ENCODE measurements around the gene HEATR5B. TPM values are rescaled to one million over a fixed set of nuclear protein-coding genes. Genes with fewer than 3 reads are reported as not detected.

HEATR5B gene
- total and polyA plus RNA-seq, 9 of the 15 experiments (the other 6 are each of a cell fraction or from before 2014, with no cell fraction given): 4.2 to 21.7 (median 12.2) TPM

DNA sequence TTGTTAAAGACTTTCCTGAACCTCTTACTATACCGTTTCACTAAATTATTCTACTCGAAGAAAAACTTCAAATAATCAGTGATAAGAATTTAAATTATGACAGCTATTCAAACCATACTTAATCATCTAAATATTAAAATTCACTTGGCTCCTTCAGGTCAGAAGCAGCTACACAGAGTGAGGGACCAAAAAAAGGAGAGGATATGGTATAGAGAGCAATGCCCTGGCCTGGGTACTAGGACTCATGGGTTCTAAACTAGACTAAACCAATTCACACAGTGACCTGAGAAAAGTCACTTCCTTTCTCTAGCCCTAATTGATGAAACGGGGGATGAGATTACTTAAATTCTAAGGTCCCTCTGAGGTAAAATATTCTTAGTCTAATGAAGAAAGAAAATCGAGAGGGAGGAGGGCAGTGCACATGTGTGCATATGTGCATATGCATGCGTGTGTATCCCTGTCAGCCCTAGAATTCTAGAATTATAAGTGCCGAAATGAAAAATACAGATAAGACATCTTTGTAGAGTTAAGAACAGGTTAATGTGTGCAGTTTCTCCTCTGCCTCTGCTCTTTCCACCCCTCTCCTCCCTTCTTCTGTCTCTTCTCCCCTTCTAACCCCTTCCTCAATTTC lies 129.1 kb downstream of the HEATR5B start:
- H3K79me2 ChIP-seq (ENCODE audit: control insufficient read depth, insufficient read depth, low read length): peaks cover 66% of the 10 kb centered on the region
- H3K9ac ChIP-seq (ENCODE audit: insufficient read depth in 1 of 2, low read depth in 2 of 2, low read length in 2 of 2): no peak overlapping the region
- H3K4me2 ChIP-seq (ENCODE audit: insufficient read depth, low read length): no peak overlapping the region
- H4K20me1 ChIP-seq (replicated peaks; ENCODE audit: control insufficient read depth, insufficient read depth, low read length): no peaks in the 10 kb centered on the region
- no peak overlapping the region for H3K27ac ChIP-seq (ENCODE audit: extremely low read depth, low read depth, low read length)
- POLR2A ChIA-PET: interaction anchor here (0.7 to 1.5 kb wide), 3 partner anchors 13 to 365 kb away, joined by 3 to 5 read pairs (median 3); no protein-coding TSS in a partner anchor
- intact Hi-C loops (cut with micrococcal nuclease) (no loop called here), in situ Hi-C loops (cut with MboI) (no loop called here)
- TF ChIP-seq KLF10 (CRISPR knock-in tag; IDR thresholded peaks at IDR 0.05) (no peak), CCNT2 (IDR thresholded peaks at IDR 0.05; ENCODE audit: borderline replicate concordance, extremely low read depth, insufficient read length, low read depth, low read length) (no peak), SMAD2 (IDR thresholded peaks at IDR 0.05; ENCODE audit: low read depth, low read length) (no peak), DPF2 (IDR thresholded peaks at IDR 0.05) (no peak), NRF1 (conservative IDR thresholded peaks at IDR 0.05 in 1 of 2, IDR thresholded peaks at IDR 0.05 in 1 of 2) (no peak), DACH1 (IDR thresholded peaks at IDR 0.05; ENCODE audit: partially characterized antibody) (no peak), YY1 (IDR thresholded peaks at IDR 0.05; ENCODE audit: borderline replicate concordance in 1 of 3, control insufficient read depth in 1 of 3, extremely low read depth in 1 of 3, insufficient read depth in 3 of 3, insufficient read length in 1 of 3, insufficient replicate concordance in 2 of 3, low read depth in 1 of 3, low read length in 2 of 3) (no peak), HDAC1 (IDR thresholded peaks at IDR 0.05) (no peak)
- TF ChIP-seq, protein P1, sequence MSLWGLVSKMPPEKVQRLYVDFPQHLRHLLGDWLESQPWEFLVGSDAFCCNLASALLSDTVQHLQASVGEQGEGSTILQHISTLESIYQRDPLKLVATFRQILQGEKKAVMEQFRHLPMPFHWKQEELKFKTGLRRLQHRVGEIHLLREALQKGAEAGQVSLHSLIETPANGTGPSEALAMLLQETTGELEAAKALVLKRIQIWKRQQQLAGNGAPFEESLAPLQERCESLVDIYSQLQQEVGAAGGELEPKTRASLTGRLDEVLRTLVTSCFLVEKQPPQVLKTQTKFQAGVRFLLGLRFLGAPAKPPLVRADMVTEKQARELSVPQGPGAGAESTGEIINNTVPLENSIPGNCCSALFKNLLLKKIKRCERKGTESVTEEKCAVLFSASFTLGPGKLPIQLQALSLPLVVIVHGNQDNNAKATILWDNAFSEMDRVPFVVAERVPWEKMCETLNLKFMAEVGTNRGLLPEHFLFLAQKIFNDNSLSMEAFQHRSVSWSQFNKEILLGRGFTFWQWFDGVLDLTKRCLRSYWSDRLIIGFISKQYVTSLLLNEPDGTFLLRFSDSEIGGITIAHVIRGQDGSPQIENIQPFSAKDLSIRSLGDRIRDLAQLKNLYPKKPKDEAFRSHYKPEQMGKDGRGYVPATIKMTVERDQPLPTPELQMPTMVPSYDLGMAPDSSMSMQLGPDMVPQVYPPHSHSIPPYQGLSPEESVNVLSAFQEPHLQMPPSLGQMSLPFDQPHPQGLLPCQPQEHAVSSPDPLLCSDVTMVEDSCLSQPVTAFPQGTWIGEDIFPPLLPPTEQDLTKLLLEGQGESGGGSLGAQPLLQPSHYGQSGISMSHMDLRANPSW (CRISPR knock-in tag; IDR thresholded peaks at IDR 0.05): no peak
- TF ChIP-seq, protein P2, sequence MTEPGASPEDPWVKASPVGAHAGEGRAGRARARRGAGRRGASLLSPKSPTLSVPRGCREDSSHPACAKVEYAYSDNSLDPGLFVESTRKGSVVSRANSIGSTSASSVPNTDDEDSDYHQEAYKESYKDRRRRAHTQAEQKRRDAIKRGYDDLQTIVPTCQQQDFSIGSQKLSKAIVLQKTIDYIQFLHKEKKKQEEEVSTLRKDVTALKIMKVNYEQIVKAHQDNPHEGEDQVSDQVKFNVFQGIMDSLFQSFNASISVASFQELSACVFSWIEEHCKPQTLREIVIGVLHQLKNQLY (CRISPR knock-in tag; conservative IDR thresholded peaks at IDR 0.05): no peak
- TF ChIP-seq, protein P3, sequence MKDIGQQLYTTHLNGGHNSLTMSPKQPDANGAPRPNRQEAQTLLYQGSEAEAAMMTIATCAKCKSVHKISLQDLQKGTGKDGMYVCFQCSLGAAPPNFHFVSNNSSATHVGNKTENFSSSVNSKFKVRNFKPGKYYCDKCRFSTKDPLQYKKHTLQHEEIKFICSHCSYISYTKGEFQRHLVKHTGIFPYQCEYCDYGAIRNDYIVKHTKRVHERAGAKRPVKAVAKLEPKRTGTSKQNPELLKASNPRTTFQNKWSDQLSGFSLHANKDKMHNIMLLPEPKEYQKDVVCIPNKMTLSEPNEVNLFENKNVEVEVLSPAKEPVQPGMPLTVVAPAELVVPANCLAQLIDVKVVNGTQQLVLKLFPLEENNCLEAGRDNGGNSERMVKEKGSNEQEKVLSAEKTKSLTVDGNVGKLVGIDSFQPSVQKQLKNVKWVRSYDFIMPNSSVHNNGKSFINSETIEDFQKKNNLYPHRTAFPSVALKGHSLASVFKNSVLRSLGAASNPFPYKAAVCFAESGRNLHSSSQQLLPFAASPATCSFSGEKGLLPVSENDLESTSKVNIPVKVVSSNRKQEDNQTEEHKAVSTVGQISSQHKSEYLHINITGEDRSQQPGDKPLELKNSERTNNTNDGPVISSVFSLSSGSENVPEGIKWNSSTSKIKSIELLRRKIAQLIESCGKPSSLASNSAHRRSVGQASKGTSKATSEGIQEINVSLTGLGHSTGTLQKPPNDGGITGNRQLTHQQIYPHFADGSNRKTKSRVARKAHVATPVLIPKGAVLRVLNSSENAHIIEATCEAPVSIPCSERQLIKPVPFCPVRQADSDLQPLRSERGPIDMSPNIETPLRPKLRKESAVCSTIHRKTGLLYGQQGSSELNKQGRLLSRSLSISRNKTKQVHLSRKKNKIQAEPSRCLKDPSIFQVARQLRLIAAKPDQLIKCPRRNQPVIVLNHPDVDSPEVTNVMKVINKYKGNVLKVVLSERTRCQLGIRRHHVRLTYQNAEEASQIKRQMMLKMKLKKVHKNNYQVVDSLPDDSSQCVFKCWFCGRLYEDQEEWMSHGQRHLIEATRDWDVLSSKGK (CRISPR knock-in tag; IDR thresholded peaks at IDR 0.05): no peak
- no peak overlapping the region for H3K4me3 ChIP-seq
- no peak for ATAC-seq
- CTCF ChIA-PET (ENCODE audit: low intra/inter-chr PET ratio): no interaction called here
- peaks cover 3 to 9% of the 10 kb centered on the region in 2 experiments; a peak in 2 of 5 replicates for H3K4me1 ChIP-seq (replicated peaks in 1 of 2; ENCODE audit: control insufficient read depth in 2 of 2, insufficient read depth in 2 of 2, low read length in 2 of 2)
- no peak for DNase-seq (ENCODE audit: extremely low read depth in 1 of 4, low spot score in 3 of 4)
- peaks cover 14% of the 10 kb centered on the region; the same call in 2 of the 3 replicates for H3K36me3 ChIP-seq (ENCODE audit: control insufficient read depth, insufficient read depth, low read length)
- no TSS peak for BruUV-seq (replicated peaks)
- H3K27me3 ChIP-seq (ENCODE audit: control insufficient read depth in 2 of 2, insufficient read depth in 2 of 2, low read length in 2 of 2): no peaks in the 10 kb centered on the region
- H2AFZ ChIP-seq (ENCODE audit: low read depth, low read length): no peak overlapping the region
- FAIRE-seq: no peak
- no peaks in the 10 kb centered on the region for H3K9me3 ChIP-seq (replicated peaks; ENCODE audit: control insufficient read depth, insufficient read depth, low read depth, low read length)
- H3K9me1 ChIP-seq (ENCODE audit: control insufficient read depth, insufficient read depth, low read length): no peaks in the 10 kb centered on the region
- WGBS (ENCODE audit: insufficient coverage, low coverage, missing lambda C conversion rate): 61% methylated on average over 6 of the region's 6 CpGs
